ENCODE results near the gene DUS2. TPM values are rescaled to one million over a fixed set of nuclear protein-coding genes. Genes with fewer than 3 reads are reported as not detected.

DUS2 gene
- polyA plus RNA-seq, result 10 to 100 TPM in 2 of 4 donors, 1 to 10 TPM in 2; 7.6 to 12.6 (median 10.0) TPM
- long read RNA-seq, donor 1, result 0 reads
- long read RNA-seq, donor 2, result 0 reads
- long read RNA-seq, donor 3, partial matches to known transcripts, result 0 of 1 reads
- long read RNA-seq, donor 3, other reads (novel, unspliced or antisense), result 0 of 1 reads
- long read RNA-seq, donor 4, result 0 reads
- long read RNA-seq, donor 5, result 0 reads
- long read RNA-seq, donor 6, partial matches to known transcripts, result 0 of 1 reads
- long read RNA-seq, donor 6, other reads (novel, unspliced or antisense), result 0 of 1 reads
- long read RNA-seq, donor 7, partial matches to known transcripts, result 0 of 1 reads
- long read RNA-seq, donor 7, other reads (novel, unspliced or antisense), result 0 of 1 reads
- long read RNA-seq, donor 8, result 0 reads
- long read RNA-seq, donor 9, result 0 reads
- long read RNA-seq, donor 10, partial matches to known transcripts, result 0 of 6 reads
- long read RNA-seq, donor 10, other reads (novel, unspliced or antisense), result 0 of 6 reads

DNA sequence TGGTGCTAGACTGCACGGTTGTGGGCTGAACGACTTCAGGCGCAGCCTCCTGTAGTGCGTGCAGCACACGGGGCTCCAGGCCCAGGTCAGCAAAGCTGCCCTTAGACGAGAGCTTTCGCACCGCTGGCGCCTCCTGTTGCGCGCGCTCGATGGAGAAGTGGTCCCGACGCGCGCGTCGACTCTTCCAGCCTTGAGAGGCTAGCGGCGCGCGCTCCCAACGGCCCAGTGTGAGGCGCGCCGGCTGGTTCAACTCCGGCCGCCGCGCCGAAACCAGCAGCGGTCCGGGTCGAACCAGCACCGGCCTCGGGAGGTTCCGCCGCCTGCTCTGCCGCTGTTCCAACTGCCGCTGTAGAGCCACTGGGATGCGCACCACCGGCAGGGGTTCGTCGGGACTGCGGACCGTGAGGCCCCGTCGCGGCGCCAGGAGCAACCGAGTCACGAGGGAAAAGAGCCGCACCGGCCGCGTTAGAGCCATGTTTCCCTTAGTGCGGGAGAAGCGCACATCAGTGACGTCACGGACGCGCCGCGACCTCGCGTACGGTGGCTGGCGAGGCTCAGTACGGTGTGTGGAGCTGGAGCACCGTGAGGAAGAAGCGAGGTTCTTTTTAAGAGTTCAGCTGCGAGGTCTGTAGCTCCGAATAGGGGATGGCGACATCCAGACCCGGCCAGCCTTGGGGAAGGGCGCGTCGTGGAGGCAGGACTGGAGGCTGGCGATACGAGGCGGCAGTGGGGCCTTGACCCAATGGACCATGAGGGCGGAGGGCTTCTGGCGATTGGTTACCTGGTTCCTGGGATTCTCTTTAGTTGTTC is at the start of gene DUS2, which contains the start of gene DDX28:
DUS2 (plus strand) TSS at position 557 of the 810 bp plus-strand sequence. CDS start 14,740 bp downstream, outside the sequence.
DDX28 (minus strand) TSS at position 505 of the 810 bp plus-strand sequence; CDS start at position 475, 30 bp downstream.
- H3K9me3 ChIP-seq (ENCODE audit: control insufficient read depth in 2 of 2, insufficient read depth in 1 of 2, low read depth in 1 of 2, low read length in 1 of 2), result no peaks in the 10 kb centered on the region
- peak within 1 kb of the TSS; percentile 78 to 95 (median 87) for H3K4me3 ChIP-seq (ENCODE audit: low read depth in 1 of 3, low read length in 3 of 3)
- FAIRE-seq (no peak), DNase-seq (peak; percentile 87 to 98)
- WGBS, 3 donors, result 0% methylated on average over 78 to 84 of the region's 84 CpGs
- H3K4me1 ChIP-seq (ENCODE audit: control insufficient read depth in 3 of 3, insufficient read depth in 2 of 3, low read depth in 1 of 3, low read length in 2 of 3), result peaks cover 0 to 15% (median 10%) of the 10 kb centered on the region in 3 donors
- peaks cover 0 to 24% (median 0%) of the 10 kb centered on the region in 3 donors for H3K36me3 ChIP-seq (ENCODE audit: control insufficient read depth in 3 of 3, insufficient read depth in 2 of 3, low read depth in 1 of 3, low read length in 3 of 3)
- peak within 1 kb of the TSS; percentile 42 to 91 (median 83) for H3K27ac ChIP-seq (ENCODE audit: low read depth in 1 of 3, low read length in 2 of 3)
- no peaks in the 10 kb centered on the region for H3K27me3 ChIP-seq (ENCODE audit: control insufficient read depth in 3 of 3, insufficient read depth in 3 of 3, low read length in 3 of 3)

DNA sequence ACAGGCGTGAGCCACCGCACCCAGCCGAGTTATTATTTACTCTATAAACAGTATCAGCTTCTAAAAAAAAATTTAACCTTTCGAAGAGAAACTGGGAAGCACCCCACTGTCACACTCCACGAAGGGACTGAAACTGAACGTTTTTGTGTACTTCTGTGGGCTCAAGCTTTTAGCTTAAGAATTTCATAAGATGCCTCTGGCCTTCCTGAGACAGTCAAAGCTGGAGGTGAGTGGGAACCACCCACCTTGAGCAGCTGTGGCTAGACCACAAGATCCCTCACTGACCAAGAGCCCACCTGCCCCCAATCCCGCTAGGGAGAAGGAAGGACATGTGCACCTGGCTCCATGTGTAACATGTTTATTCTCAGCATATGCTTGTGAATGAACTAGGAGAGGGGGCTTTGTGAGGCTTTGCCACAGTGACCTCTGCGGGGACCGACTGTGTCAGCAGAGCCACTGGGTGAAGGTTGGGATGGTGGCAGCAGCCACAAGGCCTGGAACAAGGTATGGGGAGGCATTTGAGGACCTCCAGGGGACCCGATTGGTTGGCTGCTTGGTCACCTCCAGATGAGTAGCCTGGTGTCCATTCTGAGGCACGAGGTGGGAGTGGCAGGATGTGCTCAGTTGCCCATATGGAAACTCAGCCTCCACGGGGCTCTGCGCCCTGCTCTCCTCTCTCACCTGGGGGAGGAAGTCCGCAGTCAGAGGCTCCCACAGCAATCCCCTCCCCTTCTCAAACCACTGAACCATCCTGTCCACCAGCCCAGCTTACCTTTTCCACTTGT is 47.6 kb upstream of the DUS2 start:
- Histone ChIP-seq H3K4me3 (ENCODE audit: low read depth in 1 of 3, low read length in 3 of 3) (no peak overlapping the region), H3K9me3 (ENCODE audit: control insufficient read depth in 2 of 2, insufficient read depth in 1 of 2, low read depth in 1 of 2, low read length in 1 of 2) (no peaks in the 10 kb centered on the region), H3K27me3 (ENCODE audit: control insufficient read depth in 3 of 3, insufficient read depth in 3 of 3, low read length in 3 of 3) (peaks cover 0 to 14% (median 0%) of the 10 kb centered on the region in 3 donors), H3K36me3 (ENCODE audit: control insufficient read depth in 3 of 3, insufficient read depth in 2 of 3, low read depth in 1 of 3, low read length in 3 of 3) (no peaks in the 10 kb centered on the region), H3K4me1 (ENCODE audit: control insufficient read depth in 3 of 3, insufficient read depth in 2 of 3, low read depth in 1 of 3, low read length in 2 of 3) (no peaks in the 10 kb centered on the region), H3K27ac (ENCODE audit: low read depth in 1 of 3, low read length in 2 of 3) (peak overlapping the region in 1 of 3 donors; percentile 41)
- FAIRE-seq (no peak), DNase-seq (no peak)
- WGBS, 3 donors, result 48 to 64% (median 58%) methylated on average over 14 of the region's 14 CpGs

DNA sequence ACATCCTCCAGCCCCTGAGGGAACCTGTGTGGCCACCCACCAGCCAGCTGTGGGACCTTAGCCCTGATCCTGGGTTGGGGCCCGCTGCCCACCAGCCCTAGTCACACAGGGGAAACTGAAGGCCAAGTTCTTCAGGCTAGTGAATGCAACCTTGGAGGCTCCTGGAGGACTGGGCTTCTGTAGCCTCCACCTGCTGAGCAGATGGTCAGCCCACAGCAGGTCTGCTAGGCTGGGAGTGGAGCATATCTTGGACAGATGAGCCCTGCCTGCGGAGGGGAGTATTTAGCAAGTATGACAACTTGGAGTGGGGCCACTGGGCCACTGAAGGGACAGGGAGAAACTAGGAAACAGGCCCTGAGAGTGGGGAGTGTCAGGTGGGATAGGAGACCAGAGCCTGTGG is 46.9 kb upstream of the DUS2 start:
- Histone ChIP-seq H3K27ac (ENCODE audit: low read depth in 1 of 3, low read length in 2 of 3) (no peak overlapping the region), H3K36me3 (ENCODE audit: control insufficient read depth in 3 of 3, insufficient read depth in 2 of 3, low read depth in 1 of 3, low read length in 3 of 3) (no peaks in the 10 kb centered on the region), H3K4me1 (ENCODE audit: control insufficient read depth in 3 of 3, insufficient read depth in 2 of 3, low read depth in 1 of 3, low read length in 2 of 3) (no peaks in the 10 kb centered on the region), H3K9me3 (ENCODE audit: control insufficient read depth in 2 of 2, insufficient read depth in 1 of 2, low read depth in 1 of 2, low read length in 1 of 2) (no peaks in the 10 kb centered on the region), H3K27me3 (ENCODE audit: control insufficient read depth in 3 of 3, insufficient read depth in 3 of 3, low read length in 3 of 3) (peaks cover 0 to 13% (median 0%) of the 10 kb centered on the region in 3 donors), H3K4me3 (ENCODE audit: low read depth in 1 of 3, low read length in 3 of 3) (no peak overlapping the region)
- no peak for DNase-seq
- WGBS, 3 donors, result 90 to 92% (median 90%) methylated on average over 2 of the region's 2 CpGs
- no peak for FAIRE-seq

DNA sequence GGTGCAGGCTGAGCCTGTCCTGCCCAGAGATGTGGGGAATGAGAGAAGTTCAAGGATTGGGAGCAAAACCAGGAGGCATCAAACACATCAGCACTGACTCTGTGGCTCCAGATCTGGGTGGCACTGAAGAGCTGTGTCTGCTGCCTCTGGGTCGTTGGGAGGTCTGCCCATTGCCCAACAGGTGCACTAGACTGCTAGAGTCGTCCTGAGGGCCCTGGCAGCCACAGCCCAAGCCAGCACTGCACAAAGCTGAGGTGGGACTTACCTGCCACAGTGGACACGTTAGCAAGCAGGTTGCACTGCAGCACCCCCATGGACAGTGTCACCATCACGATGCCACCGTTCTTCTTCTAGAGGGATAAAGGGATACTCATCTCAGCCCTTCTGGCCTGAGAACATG is 46.1 kb upstream of the DUS2 start:
- 53 to 65% (median 54%) methylated on average over 5 of the region's 5 CpGs for WGBS, 3 donors
- Histone ChIP-seq H3K4me3 (ENCODE audit: low read depth in 1 of 3, low read length in 3 of 3) (no peak overlapping the region), H3K27me3 (ENCODE audit: control insufficient read depth in 3 of 3, insufficient read depth in 3 of 3, low read length in 3 of 3) (peaks cover 0 to 13% (median 0%) of the 10 kb centered on the region in 3 donors), H3K36me3 (ENCODE audit: control insufficient read depth in 3 of 3, insufficient read depth in 2 of 3, low read depth in 1 of 3, low read length in 3 of 3) (no peaks in the 10 kb centered on the region), H3K9me3 (ENCODE audit: control insufficient read depth in 2 of 2, insufficient read depth in 1 of 2, low read depth in 1 of 2, low read length in 1 of 2) (no peaks in the 10 kb centered on the region), H3K27ac (ENCODE audit: low read depth in 1 of 3, low read length in 2 of 3) (no peak overlapping the region), H3K4me1 (ENCODE audit: control insufficient read depth in 3 of 3, insufficient read depth in 2 of 3, low read depth in 1 of 3, low read length in 2 of 3) (no peaks in the 10 kb centered on the region)
- no peak for FAIRE-seq
- DNase-seq, result no peak

DNA sequence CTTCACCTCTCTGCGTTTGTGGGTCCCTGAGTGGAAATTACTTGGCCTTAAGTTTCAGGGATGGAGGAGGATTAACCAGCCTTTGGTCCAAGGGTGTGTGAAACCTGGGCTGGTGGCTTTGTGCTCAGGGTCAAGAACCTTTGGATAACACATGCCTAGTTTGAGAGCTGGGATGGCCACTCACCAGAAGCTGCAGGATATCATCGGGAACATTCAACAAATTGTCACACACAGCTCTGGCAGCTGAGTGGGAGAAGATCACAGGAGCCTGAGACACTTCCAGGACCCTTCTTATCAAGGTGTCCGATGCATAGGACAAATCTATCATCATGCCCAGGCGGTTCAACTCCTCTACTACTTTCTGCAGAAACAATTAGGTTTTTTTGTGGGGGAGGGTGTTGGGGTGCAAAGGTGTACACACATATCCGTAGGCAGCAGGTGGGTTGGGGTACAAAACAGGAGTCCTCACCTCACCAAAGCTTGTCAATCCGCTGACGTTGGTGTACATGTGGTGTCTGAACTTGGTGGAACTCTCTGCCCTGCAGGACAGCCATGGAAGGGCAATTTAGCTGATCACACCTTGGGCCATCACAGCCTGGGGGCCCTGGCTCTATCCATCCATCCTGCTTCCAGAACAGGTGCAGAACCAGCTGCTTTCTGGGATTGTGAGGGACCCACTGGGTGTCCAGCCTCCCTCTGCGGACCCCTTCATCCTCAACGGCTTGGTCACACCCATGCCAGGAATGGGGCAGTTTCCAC is 45.4 kb upstream of the DUS2 start:
- peaks cover 0 to 13% (median 0%) of the 10 kb centered on the region in 3 donors for H3K27me3 ChIP-seq (ENCODE audit: control insufficient read depth in 3 of 3, insufficient read depth in 3 of 3, low read length in 3 of 3)
- WGBS, 3 donors, result 75 to 83% (median 76%) methylated on average over 9 of the region's 9 CpGs
- H3K36me3 ChIP-seq (ENCODE audit: control insufficient read depth in 3 of 3, insufficient read depth in 2 of 3, low read depth in 1 of 3, low read length in 3 of 3), result no peaks in the 10 kb centered on the region
- no peaks in the 10 kb centered on the region for H3K9me3 ChIP-seq (ENCODE audit: control insufficient read depth in 2 of 2, insufficient read depth in 1 of 2, low read depth in 1 of 2, low read length in 1 of 2)
- FAIRE-seq, result no peak
- no peak overlapping the region for H3K27ac ChIP-seq (ENCODE audit: low read depth in 1 of 3, low read length in 2 of 3)
- DNase-seq, result no peak
- H3K4me1 ChIP-seq (ENCODE audit: control insufficient read depth in 3 of 3, insufficient read depth in 2 of 3, low read depth in 1 of 3, low read length in 2 of 3), result no peaks in the 10 kb centered on the region
- H3K4me3 ChIP-seq (ENCODE audit: low read depth in 1 of 3, low read length in 3 of 3), result no peak overlapping the region

DNA sequence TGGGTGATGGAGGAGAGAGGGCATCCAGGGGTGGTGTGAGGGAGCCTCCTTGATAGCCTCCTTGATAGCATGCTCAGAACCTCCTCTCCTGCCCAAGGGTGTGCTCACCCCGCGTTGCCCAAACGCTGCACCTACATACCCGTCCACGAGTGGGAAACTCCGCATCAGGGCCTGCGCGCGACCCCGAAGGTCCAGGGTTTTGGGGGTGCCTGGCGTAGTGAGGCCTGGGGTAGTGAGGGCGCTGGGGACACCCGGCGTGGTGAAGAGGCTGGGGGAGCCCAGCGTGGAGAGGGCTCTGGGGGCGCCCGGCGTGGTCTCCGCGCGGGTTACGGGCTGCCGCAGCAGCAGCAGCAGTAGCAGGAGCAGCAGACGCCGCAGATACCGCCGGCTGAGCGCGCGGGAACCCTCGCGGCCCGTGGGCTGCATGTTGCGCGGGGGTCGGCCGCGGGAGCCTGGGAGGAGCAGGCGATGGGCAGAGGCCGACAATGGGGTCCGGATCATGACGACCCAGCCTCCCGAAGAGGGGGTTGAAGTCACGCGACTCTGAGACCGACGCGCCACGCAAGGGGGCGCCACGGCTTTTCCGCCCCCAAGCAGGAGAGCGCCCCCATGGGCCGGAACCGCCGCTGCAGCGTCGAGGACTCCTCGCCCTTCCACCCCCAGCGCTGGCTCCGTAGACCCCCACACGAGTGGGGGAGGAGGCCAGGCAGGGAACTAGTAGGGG is 43.0 kb upstream of the DUS2 start, which contains the start of gene DPEP3:
DPEP3 (minus strand) TSS at position 545 of the 724 bp plus-strand sequence; CDS start at position 426, 119 bp downstream.
- Histone ChIP-seq H3K4me3 (ENCODE audit: low read depth in 1 of 3, low read length in 3 of 3) (no peak within 1 kb of the TSS), H3K27ac (ENCODE audit: low read depth in 1 of 3, low read length in 2 of 3) (no peak within 1 kb of the TSS), H3K4me1 (ENCODE audit: control insufficient read depth in 3 of 3, insufficient read depth in 2 of 3, low read depth in 1 of 3, low read length in 2 of 3) (no peaks in the 10 kb centered on the region), H3K36me3 (ENCODE audit: control insufficient read depth in 3 of 3, insufficient read depth in 2 of 3, low read depth in 1 of 3, low read length in 3 of 3) (no peaks in the 10 kb centered on the region), H3K27me3 (ENCODE audit: control insufficient read depth in 3 of 3, insufficient read depth in 3 of 3, low read length in 3 of 3) (peaks cover 0 to 14% (median 0%) of the 10 kb centered on the region in 3 donors), H3K9me3 (ENCODE audit: control insufficient read depth in 2 of 2, insufficient read depth in 1 of 2, low read depth in 1 of 2, low read length in 1 of 2) (no peaks in the 10 kb centered on the region)
- 61 to 71% (median 66%) methylated on average over 50 to 62 of the region's 62 CpGs for WGBS, 3 donors
- FAIRE-seq (no peak), DNase-seq (no peak)

DNA sequence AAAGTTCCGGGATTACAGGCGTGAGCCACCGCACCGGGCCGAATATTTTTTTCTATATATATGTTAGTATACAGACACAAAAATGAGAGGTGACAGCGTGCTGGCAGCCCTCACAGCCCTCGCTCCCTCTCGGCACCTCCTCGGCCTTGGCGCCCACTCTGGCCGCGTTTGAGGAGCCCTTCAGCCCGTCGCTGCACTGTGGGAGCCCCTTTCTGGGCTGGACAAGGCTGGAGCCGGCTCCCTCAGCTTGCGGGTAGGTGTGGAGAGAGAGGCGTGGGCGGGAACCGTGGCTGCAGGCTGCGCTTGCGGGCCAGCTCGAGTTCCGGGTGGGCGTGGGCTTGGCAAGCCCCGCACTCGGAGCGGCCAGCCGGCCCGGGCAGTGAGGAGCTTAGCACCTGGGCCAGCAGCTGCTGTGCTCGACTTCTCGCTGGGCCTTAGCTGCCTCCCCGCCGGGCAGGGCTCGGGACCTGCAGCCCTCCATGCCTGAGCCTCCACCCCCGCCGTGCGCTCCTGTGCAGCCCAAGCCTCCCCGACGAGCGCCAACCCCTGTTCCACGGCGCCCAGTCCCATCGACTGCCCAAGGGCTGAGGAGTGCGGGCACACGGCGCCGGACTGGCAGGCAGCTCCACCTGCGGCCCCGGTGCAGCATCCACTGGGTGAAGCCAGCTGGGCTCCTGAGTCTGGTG is 40.9 kb upstream of the DUS2 start:
- H3K27ac ChIP-seq (ENCODE audit: low read depth in 1 of 3, low read length in 2 of 3), result no peak overlapping the region
- 93 to 97% (median 96%) methylated on average over 46 to 49 of the region's 49 CpGs for WGBS, 3 donors
- no peaks in the 10 kb centered on the region for H3K9me3 ChIP-seq (ENCODE audit: control insufficient read depth in 2 of 2, insufficient read depth in 1 of 2, low read depth in 1 of 2, low read length in 1 of 2)
- H3K36me3 ChIP-seq (ENCODE audit: control insufficient read depth in 3 of 3, insufficient read depth in 2 of 3, low read depth in 1 of 3, low read length in 3 of 3), result no peaks in the 10 kb centered on the region
- H3K27me3 ChIP-seq (ENCODE audit: control insufficient read depth in 3 of 3, insufficient read depth in 3 of 3, low read length in 3 of 3), result peaks cover 0 to 14% (median 0%) of the 10 kb centered on the region in 3 donors
- DNase-seq (no peak), FAIRE-seq (no peak)
- H3K4me3 ChIP-seq (ENCODE audit: low read depth in 1 of 3, low read length in 3 of 3), result no peak overlapping the region
- H3K4me1 ChIP-seq (ENCODE audit: control insufficient read depth in 3 of 3, insufficient read depth in 2 of 3, low read depth in 1 of 3, low read length in 2 of 3), result no peaks in the 10 kb centered on the region
